Esophagus muscularis mucosa (tissue), 4 donors: ENCODE results near the gene PLPP7.

Experiments used
- EP300 ChIP-seq: sonication (generic); formaldehyde crosslinking; IDR thresholded peaks from one replicate; pipeline ENCODE4 v1.6.1; 2017; ENCODE audit warnings: antibody characterized with exemption
- POLR2A ChIP-seq: fragments of 450-650 bp; IDR thresholded peaks from one replicate; pipeline ENCODE4 v1.6.1; 2017; ENCODE audit warnings: antibody characterized with exemption, moderate library complexity, mild to moderate bottlenecking, low read depth
- POLR2AphosphoS5 ChIP-seq, 2 donors: sonication (generic); formaldehyde crosslinking; IDR thresholded peaks; one replicate each; pipeline ENCODE4 v1.6.1; 2017; ENCODE audit warnings: antibody characterized with exemption in 2 of 2
- TF ChIP-seq, protein P1 (sequence below), 3 experiments: fragments of 200-600 bp in 2 of 3; fragments of 450-650 bp in 1 of 3; sonication (generic) in 2 of 3; IDR thresholded peaks; one replicate each; pipeline ENCODE4 v1.5.1; 2017 to 2019; ENCODE audit warnings: antibody characterized with exemption in 3 of 3, mild to moderate bottlenecking in 2 of 3, moderate library complexity in 1 of 3

DNA sequence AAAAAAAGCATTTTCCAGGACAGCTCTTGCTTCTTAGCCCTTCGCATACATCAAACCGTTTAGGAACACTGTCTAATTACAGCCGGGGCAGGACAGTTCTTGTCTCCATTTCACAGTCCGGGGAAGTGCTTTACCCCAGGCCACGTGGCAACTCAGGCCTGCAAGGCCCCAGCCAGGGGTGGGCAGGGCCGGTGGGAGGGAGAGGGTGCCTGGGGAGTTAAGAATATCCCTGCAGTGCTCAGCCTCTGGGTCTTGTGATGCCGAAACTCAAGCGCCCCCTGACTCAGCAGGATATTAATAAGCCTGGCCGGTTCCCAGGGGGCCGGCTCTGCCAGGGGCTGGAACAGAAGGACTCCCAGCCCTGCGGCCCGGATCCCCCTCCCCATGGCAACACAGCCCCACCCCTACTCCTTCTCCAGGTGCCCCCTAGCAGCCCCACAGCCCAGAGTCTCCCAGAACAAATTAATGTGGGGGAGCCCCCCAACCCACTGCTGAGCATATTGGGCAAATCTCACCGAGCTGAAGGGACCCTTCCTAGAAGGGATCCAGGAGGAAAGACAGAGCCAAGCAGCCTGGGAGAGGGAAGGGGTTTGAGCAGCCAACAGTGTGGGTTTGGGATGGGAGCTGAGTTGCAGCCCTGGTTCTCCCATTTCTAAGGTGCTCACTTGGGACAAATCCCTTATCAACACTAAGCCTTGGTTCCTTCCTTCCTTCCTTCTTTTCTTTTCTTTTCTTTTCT is 45.3 kb downstream of the PLPP7 start:
- TF ChIP-seq, protein P1, sequence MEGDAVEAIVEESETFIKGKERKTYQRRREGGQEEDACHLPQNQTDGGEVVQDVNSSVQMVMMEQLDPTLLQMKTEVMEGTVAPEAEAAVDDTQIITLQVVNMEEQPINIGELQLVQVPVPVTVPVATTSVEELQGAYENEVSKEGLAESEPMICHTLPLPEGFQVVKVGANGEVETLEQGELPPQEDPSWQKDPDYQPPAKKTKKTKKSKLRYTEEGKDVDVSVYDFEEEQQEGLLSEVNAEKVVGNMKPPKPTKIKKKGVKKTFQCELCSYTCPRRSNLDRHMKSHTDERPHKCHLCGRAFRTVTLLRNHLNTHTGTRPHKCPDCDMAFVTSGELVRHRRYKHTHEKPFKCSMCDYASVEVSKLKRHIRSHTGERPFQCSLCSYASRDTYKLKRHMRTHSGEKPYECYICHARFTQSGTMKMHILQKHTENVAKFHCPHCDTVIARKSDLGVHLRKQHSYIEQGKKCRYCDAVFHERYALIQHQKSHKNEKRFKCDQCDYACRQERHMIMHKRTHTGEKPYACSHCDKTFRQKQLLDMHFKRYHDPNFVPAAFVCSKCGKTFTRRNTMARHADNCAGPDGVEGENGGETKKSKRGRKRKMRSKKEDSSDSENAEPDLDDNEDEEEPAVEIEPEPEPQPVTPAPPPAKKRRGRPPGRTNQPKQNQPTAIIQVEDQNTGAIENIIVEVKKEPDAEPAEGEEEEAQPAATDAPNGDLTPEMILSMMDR (IDR thresholded peaks at IDR 0.05): no peak
- TF ChIP-seq POLR2A (no peak), POLR2AphosphoS5 (IDR thresholded peaks at IDR 0.05) (no peak), EP300 (no peak)
